ENCODE data around the gene FAAP100. TPM values are rescaled to one million over a fixed set of nuclear protein-coding genes. Genes with fewer than 3 reads are reported as not detected.

Gene FAAP100
- total and polyA plus RNA-seq, 2 experiments from 2014 or later, result 51.2 to 65.6 TPM

- TF ChIP-seq CTCF (IDR thresholded peaks at IDR 0.05; ENCODE audit: low read depth, low read length), result no peak
- Histone ChIP-seq H3K27me3 (no peaks in the 10 kb centered on the region), H3K4me3 (no peak overlapping the region), H3K27ac (peak overlapping the region; percentile 76), H3K4me1 (ENCODE audit: low read depth) (peaks cover 26% of the 10 kb centered on the region), H3K36me3 (peaks cover 10% of the 10 kb centered on the region), H3K9me3 (ENCODE audit: low read depth) (no peaks in the 10 kb centered on the region)
- DNase-seq (ENCODE audit: low read depth in 1 of 2, low spot score in 1 of 2), result no peak
Observed at GRCh38 chr17:81575836-81576235, 23.7 kb upstream of the FAAP100 start.

GRCh38 chr17:81574643-81574956 is 22.4 kb upstream of the FAAP100 start:
- Histone ChIP-seq H3K27ac (peak overlapping the region; percentile 90), H3K4me3 (no peak overlapping the region), H3K27me3 (no peaks in the 10 kb centered on the region), H3K9me3 (ENCODE audit: low read depth) (no peaks in the 10 kb centered on the region), H3K4me1 (ENCODE audit: low read depth) (peaks cover 21% of the 10 kb centered on the region), H3K36me3 (peaks cover 20% of the 10 kb centered on the region)
- no peak for DNase-seq (ENCODE audit: low read depth in 1 of 2, low spot score in 1 of 2)
- no peak for TF ChIP-seq CTCF (IDR thresholded peaks at IDR 0.05; ENCODE audit: low read depth, low read length)

- no peak for DNase-seq (ENCODE audit: low read depth in 1 of 2, low spot score in 1 of 2)
- H3K36me3 ChIP-seq, result peaks cover 25% of the 10 kb centered on the region
- peak overlapping the region; percentile 90 for H3K27ac ChIP-seq
- no peaks in the 10 kb centered on the region for H3K27me3 ChIP-seq
- no peaks in the 10 kb centered on the region for H3K9me3 ChIP-seq (ENCODE audit: low read depth)
- no peak overlapping the region for H3K4me3 ChIP-seq
- TF ChIP-seq CTCF (IDR thresholded peaks at IDR 0.05; ENCODE audit: low read depth, low read length), result no peak
- H3K4me1 ChIP-seq (ENCODE audit: low read depth), result peaks cover 21% of the 10 kb centered on the region
Observed at GRCh38 chr17:81573794-81574642, 21.9 kb upstream of the FAAP100 start.

GRCh38 chr17:81572563-81573168 is 20.5 kb upstream of the FAAP100 start:
- Histone ChIP-seq H3K27me3 (no peaks in the 10 kb centered on the region), H3K4me3 (no peak overlapping the region), H3K4me1 (ENCODE audit: low read depth) (peaks cover 21% of the 10 kb centered on the region), H3K27ac (no peak overlapping the region), H3K36me3 (peaks cover 36% of the 10 kb centered on the region), H3K9me3 (ENCODE audit: low read depth) (no peaks in the 10 kb centered on the region)
- no peak for DNase-seq (ENCODE audit: low read depth in 1 of 2, low spot score in 1 of 2)
- TF ChIP-seq CTCF (IDR thresholded peaks at IDR 0.05; ENCODE audit: low read depth, low read length), result no peak

- no peak overlapping the region for H3K4me3 ChIP-seq
- H3K27me3 ChIP-seq, result no peaks in the 10 kb centered on the region
- peaks cover 12% of the 10 kb centered on the region for H3K4me1 ChIP-seq (ENCODE audit: low read depth)
- H3K9me3 ChIP-seq (ENCODE audit: low read depth), result no peaks in the 10 kb centered on the region
- TF ChIP-seq CTCF (IDR thresholded peaks at IDR 0.05; ENCODE audit: low read depth, low read length), result no peak
- H3K27ac ChIP-seq, result no peak overlapping the region
- no peak for DNase-seq (ENCODE audit: low read depth in 1 of 2, low spot score in 1 of 2)
- H3K36me3 ChIP-seq, result peaks cover 40% of the 10 kb centered on the region
Observed at GRCh38 chr17:81570964-81571363, 18.8 kb upstream of the FAAP100 start.
